GF-D8 (cell line): ENCODE measurements around the gene TPRN.

Experiments
- DNase-seq: peaks from one replicate; lab custom pipeline; 2025; lab: John Stamatoyannopoulos, UW

The TPRN gene

DNA sequence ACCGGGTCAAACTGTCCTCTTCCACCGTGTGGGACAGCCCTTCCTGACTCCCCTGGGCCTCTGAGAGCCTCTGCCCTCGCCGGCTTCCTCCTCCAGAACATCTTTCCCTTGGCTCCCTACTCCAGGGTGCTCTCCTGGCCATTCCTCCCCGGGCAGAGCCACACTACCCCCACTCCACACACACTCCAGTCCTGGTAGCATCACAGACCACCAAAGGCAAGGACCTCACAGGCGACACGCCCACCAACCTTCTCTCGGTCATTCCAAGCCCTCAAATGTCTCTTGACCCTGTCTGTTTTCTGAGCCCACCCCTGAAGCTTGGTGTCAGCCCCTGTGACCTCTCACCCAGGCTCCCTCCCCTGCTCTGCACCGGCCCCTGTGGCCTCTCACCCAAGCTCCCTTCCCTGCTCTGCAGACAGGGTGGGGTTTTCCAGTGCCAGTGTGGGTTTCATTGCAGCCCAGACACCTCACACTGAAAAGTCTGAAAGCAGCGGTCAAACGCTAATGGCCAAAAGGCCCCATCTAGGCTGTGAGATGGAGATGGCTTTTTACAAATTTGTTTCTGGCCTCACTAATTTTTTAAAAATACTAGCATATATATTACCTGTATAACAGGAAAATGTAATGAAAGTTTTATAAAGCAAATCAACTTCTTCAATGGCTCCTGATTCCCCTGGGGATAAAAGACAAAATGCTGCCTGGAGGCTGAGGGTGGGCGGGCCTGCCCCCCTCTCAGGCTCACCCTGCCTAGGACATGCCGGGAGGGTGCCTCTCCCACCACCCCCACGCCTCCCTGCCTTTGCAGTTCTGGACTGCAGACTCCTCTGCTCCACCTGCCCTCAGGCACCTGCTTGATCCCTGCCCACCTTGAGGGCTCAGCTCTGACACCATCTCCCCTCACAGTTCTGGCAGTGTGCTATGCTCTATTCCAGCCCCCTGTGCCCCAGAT, 41.2 kb downstream of the TPRN start:
- no peak for DNase-seq

DNA sequence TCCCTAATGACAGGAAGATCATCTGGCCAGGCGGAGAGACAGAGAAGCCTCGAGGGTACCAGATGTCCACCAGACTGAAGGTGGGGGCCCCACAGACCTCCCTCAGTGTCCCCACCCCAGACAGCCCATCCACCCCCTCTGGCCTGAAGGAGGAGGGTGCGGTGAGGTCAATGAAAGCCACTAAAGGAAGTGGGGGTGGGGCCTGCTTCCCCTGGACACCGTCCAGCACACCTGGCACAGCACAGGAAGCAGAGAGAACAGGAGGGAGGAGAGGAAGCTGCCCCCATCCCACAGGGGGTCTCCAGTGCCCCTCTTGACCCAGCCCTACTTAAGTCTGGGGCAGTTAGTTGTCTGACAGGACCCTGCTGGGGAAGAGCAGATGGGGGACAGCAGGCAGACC, 41.9 kb downstream of the TPRN start:
- no peak for DNase-seq

DNA sequence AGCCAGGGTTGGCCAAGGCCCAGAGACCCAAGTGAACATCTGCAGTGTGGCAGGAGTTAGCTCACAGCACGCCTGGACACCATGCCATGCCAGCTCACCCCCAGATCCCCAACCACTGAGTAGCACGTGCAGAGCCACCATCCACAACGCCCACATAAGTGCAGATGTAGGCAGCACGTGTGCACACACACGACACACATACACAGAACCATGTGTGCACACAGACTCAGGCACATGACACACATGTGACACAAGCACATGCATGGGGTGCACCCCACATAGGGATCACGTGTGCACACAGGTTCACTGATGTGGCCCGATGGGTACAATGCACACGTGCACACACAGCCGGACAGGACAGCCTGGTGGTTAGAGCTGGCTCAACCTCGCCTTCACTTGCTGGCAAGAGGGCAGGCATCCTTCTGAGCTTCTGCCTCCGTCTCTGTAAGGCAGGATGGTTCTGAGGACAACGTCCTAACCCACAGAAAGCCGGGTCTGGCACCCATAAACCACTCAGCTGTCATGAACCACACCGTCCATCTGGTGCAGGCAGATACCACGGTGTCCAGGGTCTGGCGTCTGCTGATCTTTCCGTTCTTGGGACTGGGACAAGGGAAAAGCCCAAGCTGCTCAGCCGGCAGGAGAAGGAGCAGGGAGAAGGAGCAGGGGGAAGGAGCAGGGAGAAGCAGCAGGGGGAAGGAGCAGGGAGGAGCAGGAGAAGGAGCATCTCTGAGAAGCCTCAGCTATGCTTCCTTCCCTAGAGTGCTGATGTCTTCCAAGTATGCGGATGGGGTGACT, 42.7 kb downstream of the TPRN start:
- no peak for DNase-seq

DNA sequence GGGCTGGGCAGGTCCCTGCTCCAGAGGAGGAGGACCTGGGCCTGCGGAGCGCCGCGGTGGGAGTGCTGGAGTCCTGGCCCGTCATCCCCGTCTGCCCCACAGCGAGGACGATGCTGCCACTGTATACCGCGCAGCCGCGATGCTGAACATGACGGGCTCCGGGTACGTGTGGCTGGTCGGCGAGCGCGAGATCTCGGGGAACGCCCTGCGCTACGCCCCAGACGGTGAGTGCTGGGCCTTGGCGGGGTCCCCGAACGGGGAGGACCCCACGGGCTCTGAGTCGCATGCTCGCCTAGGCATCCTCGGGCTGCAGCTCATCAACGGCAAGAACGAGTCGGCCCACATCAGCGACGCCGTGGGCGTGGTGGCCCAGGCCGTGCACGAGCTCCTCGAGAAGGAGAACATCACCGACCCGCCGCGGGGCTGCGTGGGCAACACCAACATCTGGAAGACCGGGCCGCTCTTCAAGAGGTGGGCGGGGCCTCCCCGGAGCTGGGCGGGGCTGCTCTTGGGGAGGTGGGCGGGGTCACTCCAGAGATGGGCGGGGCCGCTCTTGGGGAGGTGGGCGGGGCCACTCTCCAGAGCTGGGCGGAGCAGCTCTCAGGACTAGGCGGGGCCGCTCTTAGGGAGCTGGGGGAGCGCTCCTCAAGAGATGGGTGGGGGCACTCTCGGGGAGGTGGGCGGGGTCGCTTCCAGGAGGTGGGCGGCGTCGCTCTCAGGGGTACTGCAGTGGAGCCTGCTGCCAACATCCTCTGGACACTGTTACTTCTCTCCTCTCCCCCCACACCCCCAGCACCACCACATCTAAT, 43.8 kb downstream of the TPRN start:
- DNase-seq: no peak

DNA sequence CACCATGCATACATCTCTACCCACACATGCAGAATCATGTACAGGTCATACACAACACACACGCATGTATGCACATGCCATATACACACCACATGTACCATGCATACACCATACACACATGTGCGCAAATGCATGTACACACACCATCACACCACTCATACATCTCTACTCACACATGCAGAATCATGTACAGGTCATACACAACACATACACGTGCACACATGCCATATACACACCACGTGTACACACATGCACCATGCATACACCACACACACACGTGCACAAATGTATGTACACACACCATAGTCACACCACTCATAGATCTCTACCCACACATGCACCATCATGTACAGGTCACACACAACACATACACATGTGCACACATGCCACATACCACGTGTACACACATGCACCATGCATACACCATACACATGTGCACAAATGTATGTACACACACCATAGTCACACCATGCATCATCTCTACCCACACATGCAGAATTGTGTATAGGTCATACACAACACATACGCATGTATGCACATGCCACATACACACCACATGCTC, 47.6 kb downstream of the TPRN start:
- DNase-seq: no peak

DNA sequence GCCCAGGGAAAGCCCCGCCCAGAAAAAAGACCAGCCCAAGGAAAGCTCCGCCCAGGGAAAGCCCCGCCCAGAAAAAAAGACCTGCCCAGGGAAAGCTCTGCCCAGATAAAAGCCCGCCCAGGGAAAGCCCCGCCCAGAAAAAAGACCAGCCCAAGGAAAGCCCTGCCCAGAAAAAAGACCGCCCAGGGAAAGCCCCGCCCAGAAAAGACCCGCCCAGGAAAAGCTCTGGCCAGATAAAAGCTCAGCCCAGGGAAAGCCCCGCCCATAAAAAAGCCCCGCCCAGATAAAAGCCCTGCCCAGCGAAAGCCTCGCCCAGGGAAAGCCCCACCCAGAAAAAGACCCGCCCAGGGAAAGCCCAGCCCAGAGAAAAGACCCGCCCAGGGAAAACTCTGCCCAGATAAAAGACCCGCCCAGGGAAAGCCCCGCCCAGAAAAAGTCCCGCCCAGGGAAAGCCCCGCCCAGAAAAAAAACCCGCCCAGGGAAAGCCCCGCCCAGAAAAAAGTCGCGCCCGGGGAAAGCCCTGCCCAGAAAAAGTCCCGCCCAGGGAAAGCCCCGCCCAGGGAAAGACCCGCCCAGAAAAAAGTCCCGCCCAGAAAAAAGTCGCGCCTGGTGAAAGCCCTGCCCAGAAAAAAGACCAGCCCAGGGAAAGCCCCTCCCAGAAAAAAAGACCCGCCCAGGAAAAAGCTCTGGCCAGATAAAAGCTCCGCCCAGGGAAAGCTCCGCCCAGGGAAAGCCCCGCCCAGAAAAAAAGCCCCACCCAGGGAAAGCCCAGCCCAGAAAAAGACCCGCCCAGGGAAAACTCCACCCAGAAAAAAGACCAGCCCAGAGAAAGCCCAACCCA, 49.7 kb downstream of the TPRN start:
- peak; percentile 89 for DNase-seq

DNA sequence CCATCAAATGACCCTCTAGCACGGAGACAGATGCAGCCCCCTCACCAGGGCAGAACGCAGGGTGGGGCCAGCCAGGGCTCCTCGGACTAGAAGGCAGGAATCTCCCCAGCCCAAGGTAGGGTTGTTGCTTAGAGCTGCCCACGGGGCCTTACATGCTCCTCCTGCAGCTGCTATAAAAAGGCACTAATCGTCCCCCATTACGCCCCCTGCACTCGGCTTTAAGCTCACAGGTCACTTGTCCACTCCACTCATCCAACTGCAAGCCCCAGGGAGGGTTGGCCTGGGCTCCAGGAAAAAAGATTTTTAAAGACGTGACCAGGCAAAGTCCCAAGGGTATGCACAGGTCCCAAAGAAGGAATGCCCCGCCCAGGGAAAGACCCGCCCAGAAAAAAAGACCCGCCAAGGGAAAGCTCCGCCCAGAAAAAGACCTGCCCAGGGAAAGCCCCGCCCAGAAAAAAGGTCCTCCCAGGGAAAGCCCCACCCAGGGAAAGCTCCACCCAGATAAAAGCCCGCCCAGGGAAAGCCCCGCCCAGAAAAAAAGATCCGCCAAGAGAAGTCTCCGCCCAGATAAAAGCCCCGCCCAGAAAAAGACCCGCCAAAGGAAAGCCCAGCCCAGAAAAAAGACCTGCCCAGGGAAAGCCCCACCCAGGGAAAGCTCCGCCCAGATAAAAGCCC, 50.5 kb downstream of the TPRN start:
- no peak for DNase-seq

DNA sequence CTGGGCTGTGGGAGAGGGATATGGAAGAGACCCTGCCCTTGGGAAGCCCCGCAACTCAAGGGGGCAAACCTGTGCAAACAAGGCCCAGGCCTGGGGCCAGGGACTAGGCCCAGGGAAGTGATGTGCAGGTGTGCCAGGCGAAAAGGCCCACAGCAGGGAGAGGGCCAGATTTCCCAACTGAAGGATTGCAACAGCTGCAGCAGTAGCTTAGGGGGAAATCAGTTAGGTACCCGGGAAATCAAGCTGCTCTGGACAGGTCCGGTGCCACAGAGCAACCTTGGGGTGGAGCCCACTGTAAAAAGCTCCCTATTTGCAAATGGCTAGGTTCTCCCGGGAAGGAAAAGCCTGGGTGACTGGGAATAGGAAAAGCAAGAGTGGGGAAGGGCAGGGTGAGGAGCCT, 51.2 kb downstream of the TPRN start:
- no peak for DNase-seq

DNA sequence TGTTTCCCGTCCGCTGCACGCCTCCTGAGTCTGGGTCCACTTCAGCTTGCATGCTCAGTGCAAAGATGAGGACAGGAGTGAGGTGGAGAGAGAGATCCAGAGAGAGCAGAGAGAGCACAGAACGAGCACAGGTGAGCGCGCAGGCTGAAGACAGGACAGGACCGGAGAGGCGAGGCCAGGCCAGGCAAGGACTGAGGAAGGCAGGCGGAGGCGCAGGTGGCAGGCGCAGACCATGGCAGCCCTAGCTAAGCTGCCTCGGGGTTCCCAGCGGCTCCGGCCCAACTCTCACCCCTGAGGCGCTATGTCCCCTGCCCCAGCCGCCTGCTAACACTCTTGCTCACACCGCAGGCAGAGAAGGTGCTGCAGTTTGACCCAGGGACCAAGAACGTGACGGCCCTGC, 51.9 kb downstream of the TPRN start:
- DNase-seq: no peak

DNA sequence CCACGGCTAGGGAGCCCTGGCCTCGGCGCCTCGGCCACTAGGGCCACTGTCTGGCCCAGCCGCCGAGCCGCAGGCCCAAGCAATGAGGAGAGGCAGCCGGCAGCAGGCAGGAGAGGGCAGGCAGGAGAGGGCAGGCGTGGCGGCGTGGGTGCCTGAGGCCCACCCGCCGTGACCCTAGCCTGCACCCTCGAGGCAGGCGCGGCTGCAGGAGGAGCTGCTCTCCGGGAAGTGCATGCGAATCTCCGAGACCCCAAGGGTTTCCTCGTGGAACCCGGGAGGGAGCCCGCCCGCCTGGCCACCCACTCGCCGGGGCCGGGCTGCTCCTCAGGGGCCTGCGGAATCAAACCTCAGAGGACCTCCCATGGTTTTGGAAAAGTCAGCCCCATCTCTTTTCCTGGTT, 52.3 kb downstream of the TPRN start:
- DNase-seq: no peak

DNA sequence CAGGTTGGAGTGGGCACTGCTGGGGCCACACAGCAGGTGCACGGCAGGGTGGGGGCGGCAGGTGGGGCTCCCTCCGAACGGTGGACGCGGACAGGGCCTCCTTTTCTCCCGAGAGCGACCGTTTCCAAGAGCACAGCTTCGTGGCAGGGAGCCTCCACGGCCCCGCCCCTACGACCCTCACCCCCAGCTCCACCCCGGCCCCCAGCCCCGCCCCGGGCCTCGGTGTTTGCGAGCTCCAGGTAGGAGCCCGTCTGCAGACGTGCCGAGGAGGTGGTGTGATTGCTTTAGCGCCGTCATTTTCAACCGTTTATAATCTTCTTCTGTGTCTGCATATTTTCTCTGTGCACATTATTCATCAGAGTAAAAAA, 52.8 kb downstream of the TPRN start:
- DNase-seq: no peak

DNA sequence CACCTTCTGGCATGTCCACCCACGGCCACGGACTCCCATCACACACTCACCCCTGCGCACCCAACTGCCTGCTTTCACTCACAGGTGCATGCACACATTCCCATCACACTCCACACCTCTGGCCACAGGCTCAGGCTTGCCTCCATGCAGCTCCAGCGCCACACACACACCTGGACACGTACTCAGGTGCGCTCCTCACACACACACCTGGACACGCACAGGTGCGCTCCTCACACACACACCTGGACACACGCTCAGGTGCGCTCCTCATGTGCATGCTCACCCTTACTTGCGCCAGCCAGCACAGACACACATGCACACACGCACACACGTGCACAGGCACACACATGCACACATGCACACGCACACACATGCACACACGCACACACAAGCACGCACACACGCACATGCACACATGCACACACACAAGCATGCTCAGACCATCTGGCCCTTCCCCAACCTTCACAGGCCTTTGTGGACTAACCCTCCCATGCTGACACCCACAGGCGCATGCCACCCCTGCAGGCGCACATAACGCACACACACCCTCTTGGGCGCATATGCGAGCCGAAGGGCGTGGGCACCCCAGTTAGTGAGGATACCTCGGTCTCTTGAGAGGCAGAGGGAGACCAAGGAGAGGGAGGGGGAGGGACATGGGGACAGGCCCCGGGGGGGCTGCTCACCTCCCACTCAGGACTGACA, 53.3 kb downstream of the TPRN start:
- no peak for DNase-seq

DNA sequence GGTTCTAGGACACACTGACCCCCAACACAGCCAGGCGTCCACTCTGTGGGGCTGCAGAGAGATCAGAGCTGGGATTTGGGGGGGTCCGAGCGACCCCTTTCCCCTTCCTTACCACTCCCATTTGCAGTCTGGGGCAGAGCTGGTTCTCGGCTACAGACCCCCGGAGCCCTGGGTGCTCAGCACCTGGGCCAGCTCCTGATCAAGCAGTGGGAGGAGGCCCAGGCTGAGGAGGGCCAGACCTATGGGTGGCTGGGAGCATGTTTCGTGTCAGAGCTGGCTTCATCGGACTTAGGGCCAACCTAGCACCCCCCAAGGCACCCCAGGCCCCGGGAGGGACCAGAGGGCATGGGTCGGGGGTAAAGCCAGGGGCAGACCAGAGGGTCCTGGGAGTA, 54.0 kb downstream of the TPRN start:
- no peak for DNase-seq

DNA sequence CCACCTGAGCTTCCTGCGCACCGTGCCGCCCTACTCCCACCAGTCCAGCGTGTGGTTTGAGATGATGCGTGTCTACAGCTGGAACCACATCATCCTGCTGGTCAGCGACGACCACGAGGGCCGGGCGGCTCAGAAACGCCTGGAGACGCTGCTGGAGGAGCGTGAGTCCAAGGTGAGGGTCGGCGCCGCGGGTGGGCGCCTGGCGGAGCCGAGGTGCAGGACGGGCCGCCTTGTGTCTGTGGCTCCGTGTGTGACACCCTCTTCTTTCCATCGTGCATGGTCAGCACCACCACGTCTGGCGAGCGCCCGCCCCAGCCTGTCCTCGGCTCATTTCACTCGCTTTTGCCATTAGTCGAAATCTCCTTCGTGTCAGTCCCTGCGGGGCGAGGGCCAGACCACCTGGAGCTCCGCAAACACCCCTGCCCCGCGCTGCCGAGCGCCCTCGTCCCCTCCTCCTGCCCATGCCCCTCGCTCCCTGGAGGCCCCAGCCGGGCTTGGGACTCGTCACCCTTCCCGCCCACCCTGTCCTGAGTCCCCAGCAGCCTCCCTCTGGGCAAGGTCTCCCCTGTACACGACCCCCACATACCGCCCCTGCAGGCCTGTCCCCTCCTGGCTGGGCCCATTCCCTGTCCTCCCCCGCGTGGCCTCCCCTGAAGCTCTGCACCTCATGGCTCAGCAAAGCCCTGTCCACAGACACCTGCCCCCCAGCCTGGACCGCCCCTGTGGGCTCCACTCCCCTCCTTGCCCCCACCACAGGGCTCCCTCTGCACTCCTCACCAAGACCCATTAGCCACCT, 54.6 kb downstream of the TPRN start:
- DNase-seq: no peak

DNA sequence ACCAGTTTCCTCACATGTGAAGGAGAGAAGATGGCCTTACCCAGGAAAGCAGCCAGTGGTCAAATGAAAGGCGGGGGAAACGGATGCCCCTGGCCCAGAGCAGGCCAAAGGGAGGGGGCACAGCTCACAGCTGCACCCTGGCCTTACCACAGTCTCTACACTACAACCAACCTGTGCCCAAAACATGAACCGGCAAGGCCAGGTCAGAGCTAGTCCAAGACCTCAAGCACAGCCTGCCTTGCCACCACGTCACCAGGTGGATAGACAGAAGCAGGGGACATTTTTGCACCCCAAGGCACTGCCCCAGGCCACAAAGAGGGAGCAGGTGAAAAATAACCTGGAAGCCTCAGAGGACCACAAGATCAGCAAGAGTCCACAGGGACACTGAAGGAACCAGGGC, 57.1 kb downstream of the TPRN start:
- no peak for DNase-seq

DNA sequence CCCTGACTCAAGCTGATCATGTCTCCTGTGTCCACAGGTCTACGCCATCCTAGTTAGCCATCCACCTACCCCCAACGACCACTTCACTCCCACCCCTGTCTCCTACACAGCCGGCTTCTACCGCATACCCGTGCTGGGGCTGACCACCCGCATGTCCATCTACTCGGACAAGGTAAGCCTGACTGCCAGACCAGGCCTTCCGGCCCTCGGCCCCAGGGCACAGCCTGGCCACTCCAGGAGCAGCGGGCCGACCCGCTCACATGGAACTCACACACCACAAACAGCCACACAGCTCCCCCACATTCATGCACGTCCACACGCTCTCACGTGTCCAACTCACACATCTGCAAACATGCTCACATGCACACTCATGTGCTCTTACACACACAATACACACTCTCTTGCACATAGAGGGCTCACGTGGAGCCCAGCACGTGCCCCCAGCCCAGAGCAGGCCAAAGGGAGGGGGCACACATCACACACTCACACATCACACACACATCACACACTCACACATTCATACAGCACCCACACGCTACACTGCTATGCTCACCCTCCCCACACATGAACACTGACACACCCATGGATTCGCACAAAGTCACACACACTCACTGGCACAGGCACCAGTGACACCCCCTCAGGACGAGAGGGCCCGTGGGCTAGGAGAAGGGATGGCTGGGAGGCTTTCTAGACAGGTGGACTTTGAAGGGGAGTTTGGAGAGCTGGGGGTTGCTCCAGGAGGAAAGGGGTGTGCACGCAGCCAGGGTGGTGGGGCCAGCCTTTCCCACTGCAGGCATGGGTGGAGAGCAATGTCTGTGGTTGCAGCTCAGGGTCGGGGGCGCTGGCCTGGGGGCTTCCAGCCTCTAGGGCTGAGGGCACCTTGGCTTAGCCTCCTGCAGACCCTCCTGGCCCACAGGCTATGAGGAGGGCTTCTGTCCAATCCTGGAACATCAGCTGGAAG, 58.3 kb downstream of the TPRN start:
- no peak for DNase-seq
